Activated B cell treated with CpG ODN at 0.5 μM for 24 hours (primary cell): ENCODE results near the gene PNLDC1. TPM values are rescaled to one million over a fixed set of nuclear protein-coding genes. Genes with fewer than 3 reads are reported as not detected.
"Not testable (repeated sequence)": the region's sequence is repeated elsewhere in the genome, so short reads cannot be mapped to it uniquely, and the experiment has no call there.

Experiments used
- ATAC-seq: fragments of 200-7000 bp; cut with Tn5 transposase; one replicate; pipeline ENCODE4 v1.10.0; 2021; ENCODE audit warnings: low read depth, mild to moderate bottlenecking, moderate library complexity
- CTCF ChIA-PET: fragments of 350-600 bp; sonication (Branson Sonifier 250); formaldehyde crosslinking; loops from one replicate; lab custom pipeline; 2021; ENCODE audit warnings: antibody characterized with exemption; lab: Charles Lee
- POLR2A ChIA-PET: fragments of 350-600 bp; sonication (Branson Sonifier 250); formaldehyde crosslinking; loops from one replicate; lab custom pipeline; 2021; ENCODE audit warnings: antibody characterized with exemption; lab: Charles Lee
- DNase-seq: peaks from one replicate; pipeline ENCODE4 v3.0.0; 2022
- H3K27ac Mint-ChIP-seq: one replicate; pipeline ENCODE4 v1.8.0; 2020; ENCODE audit warnings: mixed read lengths
- H3K27me3 Mint-ChIP-seq: one replicate; pipeline ENCODE4 v1.8.0; 2021; ENCODE audit warnings: mixed read lengths
- H3K36me3 Mint-ChIP-seq: one replicate; pipeline ENCODE4 v1.8.0; 2021; ENCODE audit warnings: low read depth, mixed read lengths
- H3K4me1 Mint-ChIP-seq: one replicate; pipeline ENCODE4 v1.8.0; 2021; ENCODE audit warnings: mixed read lengths
- H3K4me3 Mint-ChIP-seq: one replicate; pipeline ENCODE4 v1.8.0; 2020; ENCODE audit warnings: mild to moderate bottlenecking, mixed read lengths
- H3K9me3 Mint-ChIP-seq: one replicate; pipeline ENCODE4 v1.8.0; 2020; ENCODE audit warnings: mixed read lengths
- CTCF ChIP-seq: fragments of 200-600 bp; IDR thresholded peaks from one replicate; pipeline ENCODE4 v1.8.0; 2022; ENCODE audit warnings: antibody characterized with exemption, mild to moderate bottlenecking
- intact Hi-C: fragments of 100-400 bp; cut with micrococcal nuclease; formaldehyde crosslinking; loops from one replicate; pipeline ENCODE4 v1.15.1; 2024
- total RNA-seq: library from RNA; stranded (reverse); gene quantifications from 2 replicates; pipeline ENCODE4 v1.2.3, GENCODE V29; 2022

The PNLDC1 gene
- total RNA-seq, 1 donor from 2014 or later, result 0.24 TPM

GRCh38 chr6:159819098-159819497, 19.0 kb downstream of the PNLDC1 start:
- intact Hi-C loops, result no loop called here
- CTCF ChIA-PET, result no interaction called here
- TF ChIP-seq CTCF, result no peak
- Mint-ChIP-seq H3K4me1 (peaks cover 21% of the 10 kb centered on the region), H3K4me3 (no peak overlapping the region), H3K36me3 (no peaks in the 10 kb centered on the region), H3K27me3 (no peaks in the 10 kb centered on the region), H3K27ac (no peak overlapping the region), H3K9me3 (no peaks in the 10 kb centered on the region)
- DNase-seq (no peak), ATAC-seq (no peak)
- POLR2A ChIA-PET, result no interaction called here

GRCh38 chr6:159819932-159820640, 20.0 kb downstream of the PNLDC1 start:
- TF ChIP-seq CTCF, result no peak
- DNase-seq (no peak), ATAC-seq (peak; percentile 60)
- intact Hi-C loops, result no loop called here
- POLR2A ChIA-PET, result no interaction called here
- Mint-ChIP-seq H3K27ac (no peak overlapping the region), H3K9me3 (no peaks in the 10 kb centered on the region), H3K4me1 (peaks cover 21% of the 10 kb centered on the region), H3K4me3 (peak overlapping the region; percentile 69), H3K36me3 (no peaks in the 10 kb centered on the region), H3K27me3 (no peaks in the 10 kb centered on the region)
- CTCF ChIA-PET, result no interaction called here

- ATAC-seq (no peak), DNase-seq (no peak)
- intact Hi-C loops, result no loop called here
- Mint-ChIP-seq H3K9me3 (no peaks in the 10 kb centered on the region), H3K4me3 (peak overlapping the region; percentile 25), H3K36me3 (no peaks in the 10 kb centered on the region), H3K27me3 (no peaks in the 10 kb centered on the region), H3K4me1 (peaks cover 21% of the 10 kb centered on the region), H3K27ac (no peak overlapping the region)
- CTCF ChIA-PET, result no interaction called here
- POLR2A ChIA-PET, result no interaction called here
- TF ChIP-seq CTCF, result no peak
These were observed 21.0 kb downstream of the PNLDC1 start for GRCh38 chr6:159821122-159821521.

- ATAC-seq (no peak), DNase-seq (no peak)
- ChIA-PET CTCF (no interaction called here), POLR2A (no interaction called here)
- Mint-ChIP-seq H3K4me1 (peaks cover 21% of the 10 kb centered on the region), H3K27me3 (no peaks in the 10 kb centered on the region), H3K9me3 (no peaks in the 10 kb centered on the region), H3K27ac (no peak overlapping the region), H3K36me3 (no peaks in the 10 kb centered on the region), H3K4me3 (no peak overlapping the region)
- TF ChIP-seq CTCF, result no peak
- intact Hi-C loops, result no loop called here
These were observed 21.6 kb downstream of the PNLDC1 start for GRCh38 chr6:159821726-159822125.

- Mint-ChIP-seq H3K36me3 (no peaks in the 10 kb centered on the region), H3K4me3 (no peak overlapping the region), H3K27ac (no peak overlapping the region), H3K9me3 (no peaks in the 10 kb centered on the region), H3K27me3 (no peaks in the 10 kb centered on the region), H3K4me1 (peaks cover 24% of the 10 kb centered on the region)
- ChIA-PET CTCF (no interaction called here), POLR2A (no interaction called here)
- DNase-seq (no peak), ATAC-seq (no peak)
- no peak for TF ChIP-seq CTCF
- intact Hi-C loops, result no loop called here
These were observed 23.9 kb downstream of the PNLDC1 start for GRCh38 chr6:159823953-159824352.

- CTCF ChIA-PET, intact Hi-C loops: not testable (repeated sequence)
These were observed 24.6 kb downstream of the PNLDC1 start for GRCh38 chr6:159824690-159825089.

More at GRCh38 chr6:159824690-159825089, 24.6 kb downstream of the PNLDC1 start:
- DNase-seq, H3K27me3 Mint-ChIP-seq, H3K27ac Mint-ChIP-seq, H3K4me3 Mint-ChIP-seq, POLR2A ChIA-PET, H3K36me3 Mint-ChIP-seq, ATAC-seq, H3K9me3 Mint-ChIP-seq: not testable (repeated sequence)
- peaks cover 26% of the 10 kb centered on the region for H3K4me1 Mint-ChIP-seq
